Gastrocnemius medialis (tissue), 4 donors: ENCODE data around the gene KEAP1. TPM values are rescaled to one million over a fixed set of nuclear protein-coding genes. Genes with fewer than 3 reads are reported as not detected.
"Not testable (repeated sequence)": the region's sequence is repeated elsewhere in the genome, so short reads cannot be mapped to it uniquely, and the experiment has no call there.

Source experiments
- ATAC-seq, 2 donors: fragments of 150-250 bp; one replicate each; pipeline ENCODE4 v1.9.1; 2016
- DNase-seq, 2 donors: peaks; one replicate each; pipeline ENCODE4 v3.0.0-alpha.2; 2019
- H3K27ac ChIP-seq, 4 donors: fragments of 200-600 bp; sonication (generic); 1 replicate in 1 of 4; 2 replicates in 3 of 4; pipeline ENCODE4 v1.5.1; 2016 to 2018; ENCODE audit warnings: mild to moderate bottlenecking in 2 of 4, moderate library complexity in 1 of 4
- H3K27me3 ChIP-seq, 3 donors: fragments of 200-600 bp; sonication (generic) in 2 of 3; 1 replicate in 1 of 3; 2 replicates in 2 of 3; pipeline versions ENCODE4 v1.5.1 to v1.6.0; 2016 to 2019; ENCODE audit warnings: mild to moderate bottlenecking in 1 of 3, moderate library complexity in 1 of 3
- H3K36me3 ChIP-seq, 2 donors: fragments of 200-600 bp; sonication (generic) in 1 of 2; one replicate each; pipeline ENCODE4 v1.5.1; 2017 to 2018
- H3K4me1 ChIP-seq, 2 donors: fragments of 200-600 bp; sonication (generic) in 1 of 2; one replicate each; pipeline ENCODE4 v1.5.1; 2016 to 2017; ENCODE audit warnings: mild to moderate bottlenecking in 2 of 2
- H3K4me3 ChIP-seq, 4 donors: fragments of 200-600 bp; sonication (generic) in 3 of 4; 1 replicate in 1 of 4; 2 replicates in 3 of 4; pipeline ENCODE4 v1.5.1; 2016 to 2019; ENCODE audit warnings: mild to moderate bottlenecking in 2 of 4
- H3K9me3 ChIP-seq, 3 donors: fragments of 200-600 bp; sonication (generic) in 2 of 3; 1 replicate in 1 of 3; 2 replicates in 2 of 3; pipeline ENCODE4 v1.5.1; 2016 to 2019
- POLR2A ChIP-seq, 2 donors: fragments of 450-650 bp; IDR thresholded peaks; one replicate each; pipeline ENCODE4 v1.6.1; 2017; ENCODE audit warnings: antibody characterized with exemption in 2 of 2, mild to moderate bottlenecking in 2 of 2, moderate library complexity in 2 of 2
- in situ Hi-C, 4 donors: fragments of 200-750 bp; cut with MboI; loops; one replicate each; pipeline versions ENCODE4 v1.15.0 to v1.8.0; 2017; ENCODE audit warnings: low sequenced_read_pairs in 4 of 4
- intact Hi-C: fragments of 100-400 bp; cut with DNase I; formaldehyde crosslinking; loops from one replicate; pipeline ENCODE4 v1.15.1; 2023; ENCODE audit warnings: low total_unique reads
- total RNA-seq, 4 donors: library from RNA; depleted of rRNA; stranded (reverse); fragments of >200 nt; gene quantifications; one replicate each; pipeline versions ENCODE4 v1.1.0 to v1.2.3, GENCODE V29; 2016
- TF ChIP-seq, protein P1 (sequence below), 5 experiments: fragments of 450-650 bp in 3 of 5; fragments of 200-600 bp in 2 of 5; sonication (generic) in 2 of 5; IDR thresholded peaks in 4 of 5; conservative IDR thresholded peaks in 1 of 5; 1 replicate in 4 of 5; 2 replicates in 1 of 5; pipeline ENCODE4 v1.5.1; 2016 to 2019; ENCODE audit warnings: antibody characterized with exemption in 5 of 5, mild to moderate bottlenecking in 3 of 5, moderate library complexity in 3 of 5

KEAP1 gene
- total RNA-seq = 100 to 1,000 TPM; 189 to 336 (median 228) TPM

- H3K4me1 ChIP-seq = peaks cover 29 to 35% of the 10 kb centered on the region in 2 donors
- H3K27me3 ChIP-seq = no peaks in the 10 kb centered on the region
- DNase-seq (no peak), ATAC-seq (peak; percentile 19 to 27)
- H3K4me3 ChIP-seq = peak within 1 kb of the TSS; percentile 77 to 96 (median 92)
- H3K36me3 ChIP-seq = peaks cover 0 to 17% of the 10 kb centered on the region in 2 donors
- H3K9me3 ChIP-seq = no peaks in the 10 kb centered on the region
- in situ Hi-C loops (loop anchor here in 1 of 4 donors (10.0 kb wide), 1 partner anchor 62 kb away; the partner anchor contains the start of genes CDKN2D and KRI1), intact Hi-C loops (loop anchor here (2.0 to 5.0 kb wide), 3 partner anchors 42 to 152 kb away; partner anchors contain the start of genes CDC37 and ILF3)
- TF ChIP-seq, protein P1, sequence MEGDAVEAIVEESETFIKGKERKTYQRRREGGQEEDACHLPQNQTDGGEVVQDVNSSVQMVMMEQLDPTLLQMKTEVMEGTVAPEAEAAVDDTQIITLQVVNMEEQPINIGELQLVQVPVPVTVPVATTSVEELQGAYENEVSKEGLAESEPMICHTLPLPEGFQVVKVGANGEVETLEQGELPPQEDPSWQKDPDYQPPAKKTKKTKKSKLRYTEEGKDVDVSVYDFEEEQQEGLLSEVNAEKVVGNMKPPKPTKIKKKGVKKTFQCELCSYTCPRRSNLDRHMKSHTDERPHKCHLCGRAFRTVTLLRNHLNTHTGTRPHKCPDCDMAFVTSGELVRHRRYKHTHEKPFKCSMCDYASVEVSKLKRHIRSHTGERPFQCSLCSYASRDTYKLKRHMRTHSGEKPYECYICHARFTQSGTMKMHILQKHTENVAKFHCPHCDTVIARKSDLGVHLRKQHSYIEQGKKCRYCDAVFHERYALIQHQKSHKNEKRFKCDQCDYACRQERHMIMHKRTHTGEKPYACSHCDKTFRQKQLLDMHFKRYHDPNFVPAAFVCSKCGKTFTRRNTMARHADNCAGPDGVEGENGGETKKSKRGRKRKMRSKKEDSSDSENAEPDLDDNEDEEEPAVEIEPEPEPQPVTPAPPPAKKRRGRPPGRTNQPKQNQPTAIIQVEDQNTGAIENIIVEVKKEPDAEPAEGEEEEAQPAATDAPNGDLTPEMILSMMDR (IDR thresholded peaks at IDR 0.05 in 4 of 5, conservative IDR thresholded peaks at IDR 0.05 in 1 of 5) = no peak
- no peak for TF ChIP-seq POLR2A (IDR thresholded peaks at IDR 0.05)
- H3K27ac ChIP-seq = peak within 1 kb of the TSS; percentile 96 to 100 (median 98)
Observed at GRCh38 chr19:10503002-10503789, at the start of gene KEAP1. KEAP1 (minus strand) TSS chr19:10503356; CDS start chr19:10500033, 3,323 bp downstream.

GRCh38 chr19:10552510-10553053, 49.4 kb upstream of the KEAP1 start:
- peaks cover 0 to 84% of the 10 kb centered on the region in 2 donors for H3K36me3 ChIP-seq
- ATAC-seq (peak in 1 of 2 donors; percentile 28), DNase-seq (no peak)
- intact Hi-C loops (no loop called here), in situ Hi-C loops (loop anchor here in 1 of 4 donors (25.0 kb wide), 1 partner anchor 140 kb away; the partner anchor contains the start of genes CDC37 and PDE4A)
- H3K27ac ChIP-seq = no peak overlapping the region
- no peaks in the 10 kb centered on the region for H3K9me3 ChIP-seq
- H3K27me3 ChIP-seq = no peaks in the 10 kb centered on the region
- H3K4me1 ChIP-seq = no peaks in the 10 kb centered on the region
- TF ChIP-seq, protein P1 (IDR thresholded peaks at IDR 0.05 in 4 of 5, conservative IDR thresholded peaks at IDR 0.05 in 1 of 5) = no peak
- TF ChIP-seq POLR2A (IDR thresholded peaks at IDR 0.05) = no peak
- no peak overlapping the region for H3K4me3 ChIP-seq

DNA sequence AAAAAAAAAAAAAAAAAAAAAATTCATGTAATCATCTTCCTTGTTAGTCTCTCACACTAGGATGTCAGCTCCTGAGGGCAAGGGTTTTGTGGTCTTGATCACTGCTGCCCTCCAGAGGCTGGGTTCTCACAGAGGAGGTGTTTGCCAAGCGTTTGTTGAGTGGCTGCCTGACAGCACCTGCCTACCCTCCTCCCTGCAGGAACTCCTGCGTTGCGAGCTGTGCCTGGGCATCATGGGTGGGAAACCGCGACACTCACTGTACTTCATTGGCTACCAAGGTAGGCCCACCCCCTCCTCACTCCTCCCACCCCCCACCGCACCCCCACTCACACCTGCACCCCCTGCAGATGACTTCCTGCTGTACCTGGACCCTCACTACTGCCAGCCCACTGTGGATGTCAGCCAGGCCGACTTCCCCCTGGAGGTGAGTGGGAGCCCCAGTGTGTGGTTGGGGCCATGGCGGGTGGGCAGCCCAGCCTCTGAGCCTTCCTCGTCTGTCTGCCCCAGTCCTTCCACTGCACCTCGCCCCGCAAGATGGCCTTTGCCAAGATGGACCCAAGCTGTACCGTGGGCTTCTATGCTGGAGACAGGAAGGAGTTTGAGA, 48.6 kb upstream of the KEAP1 start:
- no peak overlapping the region for H3K4me3 ChIP-seq
- DNase-seq = no peak
- TF ChIP-seq, protein P1 (IDR thresholded peaks at IDR 0.05 in 4 of 5, conservative IDR thresholded peaks at IDR 0.05 in 1 of 5) = no peak
- no peak for TF ChIP-seq POLR2A (IDR thresholded peaks at IDR 0.05)
- in situ Hi-C loops = loop anchor here in 1 of 4 donors (25.0 kb wide), 1 partner anchor 139 kb away; the partner anchor contains the start of genes CDC37 and PDE4A
- no peaks in the 10 kb centered on the region for H3K4me1 ChIP-seq
- no peaks in the 10 kb centered on the region for H3K27me3 ChIP-seq
- H3K27ac ChIP-seq = no peak overlapping the region
- H3K36me3 ChIP-seq = peaks cover 0 to 84% of the 10 kb centered on the region in 2 donors
- no peak for ATAC-seq
- intact Hi-C loops = no loop called here
- H3K9me3 ChIP-seq = no peaks in the 10 kb centered on the region

- H3K4me3 ChIP-seq, ATAC-seq, H3K27ac ChIP-seq, H3K27me3 ChIP-seq, DNase-seq, H3K4me1 ChIP-seq, H3K9me3 ChIP-seq, intact Hi-C loops: not testable (repeated sequence)
- peaks cover 0 to 85% of the 10 kb centered on the region in 2 donors for H3K36me3 ChIP-seq
- in situ Hi-C loops = loop anchor here in 1 of 4 donors (25.0 kb wide), 1 partner anchor 139 kb away; the partner anchor contains the start of genes CDC37 and PDE4A
Observed at GRCh38 chr19:10551006-10551405, 47.9 kb upstream of the KEAP1 start.
